PFSK-1 (cell line): ENCODE measurements around the gene CLCN2. TPM values are rescaled to one million over a fixed set of nuclear protein-coding genes. Genes with fewer than 3 reads are reported as not detected.

Experiments
- FOXP2 ChIP-seq: optimal IDR thresholded peaks from 2 replicates; pipeline ENCODE3; 2011; ENCODE audit warnings: borderline replicate concordance, control low read depth, inconsistent platforms; ENCODE audit not compliant: insufficient read depth; ENCODE audit errors: extremely low read length, extremely low read depth
- POLR2AphosphoS5 ChIP-seq: IDR thresholded peaks from 2 replicates; pipeline ENCODE4 v1.6.1; 2012; ENCODE audit warnings: low read depth, mild to moderate bottlenecking, control low read depth, low read length, moderate library complexity
- SIN3A ChIP-seq: IDR thresholded peaks from 2 replicates; pipeline ENCODE4 v1.6.1; 2012; ENCODE audit warnings: mild to moderate bottlenecking, low read length, moderate library complexity, borderline replicate concordance; ENCODE audit not compliant: insufficient read depth
- TAF1 ChIP-seq: IDR thresholded peaks from 2 replicates; pipeline ENCODE4 v1.6.1; 2012; ENCODE audit warnings: low read length, control low read depth, borderline replicate concordance; ENCODE audit not compliant: insufficient read depth
- polyA plus RNA-seq: library from polyadenylated mRNA; unstranded; fragments of >200 nt; gene quantifications from one replicate; pipeline ENCODE4 v1.2.1, GENCODE V29; 2012; ENCODE audit warnings: low read depth, missing spikeins; ENCODE audit not compliant: insufficient read length
- TF ChIP-seq, protein P1 (sequence below), 2 experiments: IDR thresholded peaks; 2 replicates each; pipeline versions ENCODE4 v1.6.1 to v1.8.0; 2011 to 2012; ENCODE audit warnings: low read depth in 2 of 2, low read length in 2 of 2, control low read depth in 1 of 2, inconsistent platforms in 1 of 2, mild to moderate bottlenecking in 1 of 2, moderate library complexity in 1 of 2; ENCODE audit not compliant: insufficient read depth in 1 of 2

Gene CLCN2
- polyA plus RNA-seq = 8.5 TPM

DNA sequence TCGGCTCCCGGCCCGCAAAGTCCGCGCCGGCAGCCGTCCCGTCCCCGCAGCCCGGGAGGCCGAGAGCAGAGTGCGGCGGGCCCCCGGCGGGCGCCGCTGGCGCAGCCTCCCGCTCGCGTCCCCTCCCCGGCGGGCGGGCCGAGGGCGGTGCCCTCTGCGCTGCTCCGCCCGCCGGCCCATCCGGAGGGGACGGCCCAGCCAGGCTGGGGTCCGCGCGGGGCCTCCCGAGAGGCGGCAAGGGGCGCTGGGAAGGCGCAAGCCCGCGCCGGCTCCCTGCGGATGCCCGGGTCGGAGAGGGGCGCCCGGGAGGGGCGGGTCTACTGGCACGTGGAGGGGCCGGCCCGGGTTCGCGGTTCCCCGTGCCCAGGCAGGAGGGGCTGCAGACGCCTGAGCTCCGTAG is at the start of gene CLCN2, which contains the start of gene POLR2H:
CLCN2 (minus strand) TSS at position 74 of the 400 bp plus-strand sequence. CDS start 126 bp downstream, outside the sequence.
POLR2H (plus strand) TSS at position 179 of the 400 bp plus-strand sequence. CDS start 1,783 bp downstream, outside the sequence.
- TF ChIP-seq TAF1 (0 out of 2 replicates have a peak, but pooled peaks have one; percentile 31), FOXP2 (no peak), POLR2AphosphoS5 (0 out of 2 replicates have a peak, but pooled peaks have one; percentile 8)
- TF ChIP-seq, protein P1, sequence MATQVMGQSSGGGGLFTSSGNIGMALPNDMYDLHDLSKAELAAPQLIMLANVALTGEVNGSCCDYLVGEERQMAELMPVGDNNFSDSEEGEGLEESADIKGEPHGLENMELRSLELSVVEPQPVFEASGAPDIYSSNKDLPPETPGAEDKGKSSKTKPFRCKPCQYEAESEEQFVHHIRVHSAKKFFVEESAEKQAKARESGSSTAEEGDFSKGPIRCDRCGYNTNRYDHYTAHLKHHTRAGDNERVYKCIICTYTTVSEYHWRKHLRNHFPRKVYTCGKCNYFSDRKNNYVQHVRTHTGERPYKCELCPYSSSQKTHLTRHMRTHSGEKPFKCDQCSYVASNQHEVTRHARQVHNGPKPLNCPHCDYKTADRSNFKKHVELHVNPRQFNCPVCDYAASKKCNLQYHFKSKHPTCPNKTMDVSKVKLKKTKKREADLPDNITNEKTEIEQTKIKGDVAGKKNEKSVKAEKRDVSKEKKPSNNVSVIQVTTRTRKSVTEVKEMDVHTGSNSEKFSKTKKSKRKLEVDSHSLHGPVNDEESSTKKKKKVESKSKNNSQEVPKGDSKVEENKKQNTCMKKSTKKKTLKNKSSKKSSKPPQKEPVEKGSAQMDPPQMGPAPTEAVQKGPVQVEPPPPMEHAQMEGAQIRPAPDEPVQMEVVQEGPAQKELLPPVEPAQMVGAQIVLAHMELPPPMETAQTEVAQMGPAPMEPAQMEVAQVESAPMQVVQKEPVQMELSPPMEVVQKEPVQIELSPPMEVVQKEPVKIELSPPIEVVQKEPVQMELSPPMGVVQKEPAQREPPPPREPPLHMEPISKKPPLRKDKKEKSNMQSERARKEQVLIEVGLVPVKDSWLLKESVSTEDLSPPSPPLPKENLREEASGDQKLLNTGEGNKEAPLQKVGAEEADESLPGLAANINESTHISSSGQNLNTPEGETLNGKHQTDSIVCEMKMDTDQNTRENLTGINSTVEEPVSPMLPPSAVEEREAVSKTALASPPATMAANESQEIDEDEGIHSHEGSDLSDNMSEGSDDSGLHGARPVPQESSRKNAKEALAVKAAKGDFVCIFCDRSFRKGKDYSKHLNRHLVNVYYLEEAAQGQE (IDR thresholded peaks at IDR 0.05; ENCODE audit: insufficient read depth in 1 of 2, low read depth in 2 of 2, low read length in 2 of 2) = 0 out of 4 replicates have a peak, but pooled peaks of 1 of the 2 experiments have one; percentile 25

DNA sequence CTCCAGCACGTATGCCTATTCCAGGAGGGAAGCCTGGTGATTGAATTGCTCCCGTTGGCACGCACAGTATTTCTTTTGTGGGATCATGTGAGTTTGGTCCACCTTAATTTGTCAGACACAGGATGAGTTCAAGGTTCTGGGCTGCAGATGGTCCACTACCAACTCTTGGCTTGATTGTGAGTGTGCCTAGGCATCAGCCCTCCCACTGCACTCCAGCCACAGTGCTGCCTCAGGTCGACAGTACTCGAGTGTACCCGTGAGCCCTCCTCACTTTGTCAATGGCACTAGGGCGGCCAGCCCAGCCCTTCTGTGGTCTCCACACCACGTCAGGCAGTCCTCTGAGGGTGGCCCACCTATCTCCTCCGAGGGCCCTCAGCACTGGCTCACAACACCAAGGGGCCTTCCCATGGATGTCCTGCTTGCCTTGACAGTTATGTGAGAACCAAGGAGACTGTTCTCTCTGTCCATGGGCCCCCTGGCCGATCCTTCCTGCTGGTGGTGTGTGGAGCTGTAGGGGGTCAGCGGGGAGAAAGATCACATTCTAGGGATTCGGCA is 48.6 kb upstream of the CLCN2 start:
- TF ChIP-seq SIN3A (no peak), FOXP2 (no peak), TAF1 (no peak), POLR2AphosphoS5 (no peak)
- TF ChIP-seq, protein P1 (IDR thresholded peaks at IDR 0.05; ENCODE audit: insufficient read depth in 1 of 2, low read depth in 2 of 2, low read length in 2 of 2) = no peak

GRCh38 chr3:184409331-184409926 is 48.0 kb upstream of the CLCN2 start:
- no peak for TF ChIP-seq SIN3A
- no peak for TF ChIP-seq FOXP2
- no peak for TF ChIP-seq POLR2AphosphoS5
- no peak for TF ChIP-seq TAF1
- TF ChIP-seq, protein P1 (IDR thresholded peaks at IDR 0.05; ENCODE audit: insufficient read depth in 1 of 2, low read depth in 2 of 2, low read length in 2 of 2) = no peak

GRCh38 chr3:184405075-184406030 is 43.9 kb upstream of the CLCN2 start:
- TF ChIP-seq TAF1 (no peak), SIN3A (no peak), POLR2AphosphoS5 (no peak), FOXP2 (no peak)
- TF ChIP-seq, protein P1 (IDR thresholded peaks at IDR 0.05; ENCODE audit: insufficient read depth in 1 of 2, low read depth in 2 of 2, low read length in 2 of 2) = no peak
